Measurements from ENCODE around the gene ARHGEF17. TPM values are rescaled to one million over a fixed set of nuclear protein-coding genes. Genes with fewer than 3 reads are reported as not detected.

ARHGEF17 gene
- total and polyA plus RNA-seq, 4 donors = 2.6 to 12.6 (median 5.7) TPM

DNA sequence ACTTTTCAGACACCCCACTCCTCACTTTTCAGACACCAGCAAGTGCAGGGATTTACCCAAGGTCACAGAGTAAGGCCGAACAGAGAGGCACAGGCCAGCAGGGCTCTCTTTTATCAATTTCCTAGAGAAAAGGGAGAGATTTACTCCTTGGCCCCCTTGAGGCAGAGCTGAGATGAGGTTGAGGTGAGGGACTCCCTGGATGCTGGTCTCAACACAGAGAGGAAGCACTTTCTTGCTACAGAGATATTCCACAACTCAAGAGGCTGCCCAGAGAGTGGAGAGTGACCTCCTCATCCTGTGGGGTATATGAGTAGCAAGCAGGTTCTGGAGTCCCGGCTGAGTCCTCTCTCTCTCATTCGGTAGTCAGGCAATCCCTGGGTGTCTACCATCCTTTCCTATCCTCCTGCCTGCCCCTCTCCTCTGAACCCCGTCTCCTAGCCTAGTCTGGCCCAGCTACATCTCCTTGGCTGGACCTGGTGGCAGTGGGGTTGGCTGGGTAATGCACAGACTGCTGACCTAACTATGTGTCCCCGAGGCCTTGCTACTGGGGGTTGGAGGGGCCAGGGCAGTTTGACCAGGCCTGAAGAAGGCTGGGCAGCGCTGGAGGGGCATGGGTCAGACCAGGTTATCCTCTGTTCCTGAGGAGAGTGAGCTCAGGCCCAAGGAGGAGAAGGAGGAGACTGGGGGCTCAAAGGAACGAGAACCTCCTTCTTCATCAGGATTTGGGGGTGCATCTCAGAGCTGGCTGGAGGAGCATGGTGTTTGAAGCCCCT, 1.8 kb upstream of the ARHGEF17 start:
- TF ChIP-seq RAD21 (IDR thresholded peaks at IDR 0.05) (no peak), ATF3 (IDR thresholded peaks at IDR 0.05) (no peak), JUND (IDR thresholded peaks at IDR 0.05) (no peak), HNF4G (IDR thresholded peaks at IDR 0.05) (no peak), HNF4A (conservative IDR thresholded peaks at IDR 0.05) (no peak), SP1 (IDR thresholded peaks at IDR 0.05) (no peak), ZBTB33 (IDR thresholded peaks at IDR 0.05) (no peak), CTCF (IDR thresholded peaks at IDR 0.05; ENCODE audit: low read depth, low read length, missing input control) (no peak), NR2F2 (IDR thresholded peaks at IDR 0.05) (no peak), YY1 (IDR thresholded peaks at IDR 0.05) (no peak), FOXA2 (IDR thresholded peaks at IDR 0.05) (no peak), RXRA (IDR thresholded peaks at IDR 0.05) (no peak)
- TF ChIP-seq, protein P1, sequence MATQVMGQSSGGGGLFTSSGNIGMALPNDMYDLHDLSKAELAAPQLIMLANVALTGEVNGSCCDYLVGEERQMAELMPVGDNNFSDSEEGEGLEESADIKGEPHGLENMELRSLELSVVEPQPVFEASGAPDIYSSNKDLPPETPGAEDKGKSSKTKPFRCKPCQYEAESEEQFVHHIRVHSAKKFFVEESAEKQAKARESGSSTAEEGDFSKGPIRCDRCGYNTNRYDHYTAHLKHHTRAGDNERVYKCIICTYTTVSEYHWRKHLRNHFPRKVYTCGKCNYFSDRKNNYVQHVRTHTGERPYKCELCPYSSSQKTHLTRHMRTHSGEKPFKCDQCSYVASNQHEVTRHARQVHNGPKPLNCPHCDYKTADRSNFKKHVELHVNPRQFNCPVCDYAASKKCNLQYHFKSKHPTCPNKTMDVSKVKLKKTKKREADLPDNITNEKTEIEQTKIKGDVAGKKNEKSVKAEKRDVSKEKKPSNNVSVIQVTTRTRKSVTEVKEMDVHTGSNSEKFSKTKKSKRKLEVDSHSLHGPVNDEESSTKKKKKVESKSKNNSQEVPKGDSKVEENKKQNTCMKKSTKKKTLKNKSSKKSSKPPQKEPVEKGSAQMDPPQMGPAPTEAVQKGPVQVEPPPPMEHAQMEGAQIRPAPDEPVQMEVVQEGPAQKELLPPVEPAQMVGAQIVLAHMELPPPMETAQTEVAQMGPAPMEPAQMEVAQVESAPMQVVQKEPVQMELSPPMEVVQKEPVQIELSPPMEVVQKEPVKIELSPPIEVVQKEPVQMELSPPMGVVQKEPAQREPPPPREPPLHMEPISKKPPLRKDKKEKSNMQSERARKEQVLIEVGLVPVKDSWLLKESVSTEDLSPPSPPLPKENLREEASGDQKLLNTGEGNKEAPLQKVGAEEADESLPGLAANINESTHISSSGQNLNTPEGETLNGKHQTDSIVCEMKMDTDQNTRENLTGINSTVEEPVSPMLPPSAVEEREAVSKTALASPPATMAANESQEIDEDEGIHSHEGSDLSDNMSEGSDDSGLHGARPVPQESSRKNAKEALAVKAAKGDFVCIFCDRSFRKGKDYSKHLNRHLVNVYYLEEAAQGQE (IDR thresholded peaks at IDR 0.05) = no peak
- TF ChIP-seq, protein P2, sequence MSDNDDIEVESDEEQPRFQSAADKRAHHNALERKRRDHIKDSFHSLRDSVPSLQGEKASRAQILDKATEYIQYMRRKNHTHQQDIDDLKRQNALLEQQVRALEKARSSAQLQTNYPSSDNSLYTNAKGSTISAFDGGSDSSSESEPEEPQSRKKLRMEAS (IDR thresholded peaks at IDR 0.05) = no peak
- no peak overlapping the region for H3K4me3 ChIP-seq (ENCODE audit: low read depth in 1 of 3, low read length in 3 of 3)
- no peaks in the 10 kb centered on the region for H3K9me3 ChIP-seq (ENCODE audit: control insufficient read depth in 4 of 4, low read length in 3 of 4)
- no peak for DNase-seq (ENCODE audit: low spot score)
- H3K27ac ChIP-seq (ENCODE audit: low read depth in 1 of 2, low read length in 2 of 2) = no peak overlapping the region
- H3K4me1 ChIP-seq (ENCODE audit: control insufficient read depth in 4 of 4, insufficient read depth in 4 of 4, low read length in 3 of 4) = peaks cover 3 to 24% (median 13%) of the 10 kb centered on the region in 4 donors
- H3K27me3 ChIP-seq (ENCODE audit: control insufficient read depth in 4 of 4, insufficient read depth in 4 of 4, low read length in 3 of 4) = no peaks in the 10 kb centered on the region
- H3K9ac ChIP-seq (ENCODE audit: low read depth in 1 of 2, low read length in 2 of 2) = no peak overlapping the region
- no peaks in the 10 kb centered on the region for H3K36me3 ChIP-seq (ENCODE audit: control insufficient read depth in 4 of 4, insufficient read depth in 3 of 4, low read depth in 1 of 4, low read length in 3 of 4)
- WGBS = 83% methylated on average over 7 of the region's 7 CpGs

GRCh38 chr11:73306977-73307322, 1.1 kb upstream of the ARHGEF17 start:
- peaks cover 3 to 24% (median 13%) of the 10 kb centered on the region in 4 donors for H3K4me1 ChIP-seq (ENCODE audit: control insufficient read depth in 4 of 4, insufficient read depth in 4 of 4, low read length in 3 of 4)
- 18% methylated on average over 18 of the region's 18 CpGs for WGBS
- TF ChIP-seq, protein P1 (IDR thresholded peaks at IDR 0.05) = no peak
- TF ChIP-seq FOXA1 (IDR thresholded peaks at IDR 0.05) = no peak
- no peak for TF ChIP-seq YY1 (IDR thresholded peaks at IDR 0.05)
- TF ChIP-seq CTCF (IDR thresholded peaks at IDR 0.05; ENCODE audit: low read depth, low read length, missing input control) = no peak
- no peak for TF ChIP-seq ATF3 (IDR thresholded peaks at IDR 0.05)
- no peak for TF ChIP-seq HNF4G (IDR thresholded peaks at IDR 0.05)

More at GRCh38 chr11:73306977-73307322, 1.1 kb upstream of the ARHGEF17 start:
- no peak for DNase-seq (ENCODE audit: low spot score)
- Histone ChIP-seq H3K36me3 (ENCODE audit: control insufficient read depth in 4 of 4, insufficient read depth in 3 of 4, low read depth in 1 of 4, low read length in 3 of 4) (no peaks in the 10 kb centered on the region), H3K9me3 (ENCODE audit: control insufficient read depth in 4 of 4, low read length in 3 of 4) (no peaks in the 10 kb centered on the region), H3K27me3 (ENCODE audit: control insufficient read depth in 4 of 4, insufficient read depth in 4 of 4, low read length in 3 of 4) (no peaks in the 10 kb centered on the region), H3K4me3 (ENCODE audit: low read depth in 1 of 3, low read length in 3 of 3) (peak overlapping the region in 1 of 3 donors; percentile 48), H3K27ac (ENCODE audit: low read depth in 1 of 2, low read length in 2 of 2) (peak overlapping the region; percentile 20 to 39), H3K9ac (ENCODE audit: low read depth in 1 of 2, low read length in 2 of 2) (no peak overlapping the region)

Measured in liver (tissue), 9 donors.